ENCODE results near the gene MAGEB2.
"Not testable (repeated sequence)": the region's sequence is repeated elsewhere in the genome, so short reads cannot be mapped to it uniquely, and the experiment has no call there.

Gene MAGEB2

DNA sequence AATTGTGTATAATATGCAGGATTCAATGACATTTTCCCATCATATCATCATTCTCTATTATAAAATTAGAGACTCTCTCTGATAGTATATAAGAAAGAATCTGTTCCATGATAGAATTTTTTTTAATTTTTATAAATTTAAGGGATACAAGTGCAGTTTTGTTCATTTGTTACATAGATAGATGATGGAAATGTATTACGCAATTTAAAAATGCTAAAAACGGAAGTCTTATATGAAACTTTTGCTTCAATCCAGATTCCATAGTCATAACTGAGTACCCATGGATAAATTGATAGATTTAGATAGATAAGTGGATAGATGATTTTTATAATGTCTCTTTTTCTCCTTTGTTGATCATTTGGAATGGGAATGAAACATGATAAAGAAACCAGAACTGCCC is 24.9 kb upstream of the MAGEB2 start:
- H3K27me3 ChIP-seq (ENCODE audit: low read depth, low read length), result no peaks in the 10 kb centered on the region
- no peaks in the 10 kb centered on the region for H3K79me2 ChIP-seq (ENCODE audit: low read length)
- H3K36me3 ChIP-seq (replicated peaks; ENCODE audit: low read depth, low read length), result no peaks in the 10 kb centered on the region
- H3K4me3 ChIP-seq (ENCODE audit: low read length), result no peak overlapping the region
- no peak overlapping the region for H2AFZ ChIP-seq (ENCODE audit: low read depth, low read length)
- H3K4me2 ChIP-seq (ENCODE audit: low read length), result no peak overlapping the region
- no peaks in the 10 kb centered on the region for H4K20me1 ChIP-seq (ENCODE audit: insufficient read depth, low read length)
- H3K9ac ChIP-seq (ENCODE audit: low read length), result no peak overlapping the region
- H3K4me1 ChIP-seq (ENCODE audit: low read length), result no peaks in the 10 kb centered on the region
- TF ChIP-seq EZH2phosphoT487 (IDR thresholded peaks at IDR 0.05; ENCODE audit: low read depth), result no peak
- TF ChIP-seq, protein P1, sequence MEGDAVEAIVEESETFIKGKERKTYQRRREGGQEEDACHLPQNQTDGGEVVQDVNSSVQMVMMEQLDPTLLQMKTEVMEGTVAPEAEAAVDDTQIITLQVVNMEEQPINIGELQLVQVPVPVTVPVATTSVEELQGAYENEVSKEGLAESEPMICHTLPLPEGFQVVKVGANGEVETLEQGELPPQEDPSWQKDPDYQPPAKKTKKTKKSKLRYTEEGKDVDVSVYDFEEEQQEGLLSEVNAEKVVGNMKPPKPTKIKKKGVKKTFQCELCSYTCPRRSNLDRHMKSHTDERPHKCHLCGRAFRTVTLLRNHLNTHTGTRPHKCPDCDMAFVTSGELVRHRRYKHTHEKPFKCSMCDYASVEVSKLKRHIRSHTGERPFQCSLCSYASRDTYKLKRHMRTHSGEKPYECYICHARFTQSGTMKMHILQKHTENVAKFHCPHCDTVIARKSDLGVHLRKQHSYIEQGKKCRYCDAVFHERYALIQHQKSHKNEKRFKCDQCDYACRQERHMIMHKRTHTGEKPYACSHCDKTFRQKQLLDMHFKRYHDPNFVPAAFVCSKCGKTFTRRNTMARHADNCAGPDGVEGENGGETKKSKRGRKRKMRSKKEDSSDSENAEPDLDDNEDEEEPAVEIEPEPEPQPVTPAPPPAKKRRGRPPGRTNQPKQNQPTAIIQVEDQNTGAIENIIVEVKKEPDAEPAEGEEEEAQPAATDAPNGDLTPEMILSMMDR (IDR thresholded peaks at IDR 0.05; ENCODE audit: low read depth, low read length), result no peak
- no peak overlapping the region for H3K27ac ChIP-seq (ENCODE audit: low read length)
- no peaks in the 10 kb centered on the region for H3K9me3 ChIP-seq (ENCODE audit: insufficient read depth, low read length)

DNA sequence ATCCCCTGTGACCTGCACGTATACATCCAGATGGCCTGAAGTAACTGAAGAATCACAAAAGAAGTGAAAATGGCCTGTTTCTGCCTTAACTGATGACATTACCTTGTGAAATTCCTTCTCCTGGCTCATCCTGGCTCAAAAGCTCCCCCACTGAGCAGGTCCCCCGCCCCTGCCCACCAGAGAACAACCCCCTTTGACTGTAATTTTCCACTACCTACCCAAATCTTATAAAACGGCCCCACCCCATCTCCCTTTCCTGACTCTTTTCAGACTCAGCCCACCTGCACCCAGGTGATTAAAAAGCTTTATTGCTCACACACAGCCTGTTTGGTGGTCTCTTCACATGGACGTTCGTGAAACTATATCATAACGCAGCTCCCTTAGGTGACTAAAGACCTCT is 21.5 kb upstream of the MAGEB2 start:
- not testable (repeated sequence) for H3K9me3 ChIP-seq (ENCODE audit: insufficient read depth, low read length); H3K9ac ChIP-seq (ENCODE audit: low read length); H3K4me2 ChIP-seq (ENCODE audit: low read length); H4K20me1 ChIP-seq (ENCODE audit: insufficient read depth, low read length); H2AFZ ChIP-seq (ENCODE audit: low read depth, low read length); H3K27me3 ChIP-seq (ENCODE audit: low read depth, low read length); H3K4me3 ChIP-seq (ENCODE audit: low read length); H3K4me1 ChIP-seq (ENCODE audit: low read length); H3K36me3 ChIP-seq (replicated peaks; ENCODE audit: low read depth, low read length); H3K27ac ChIP-seq (ENCODE audit: low read length); H3K79me2 ChIP-seq (ENCODE audit: low read length)

DNA sequence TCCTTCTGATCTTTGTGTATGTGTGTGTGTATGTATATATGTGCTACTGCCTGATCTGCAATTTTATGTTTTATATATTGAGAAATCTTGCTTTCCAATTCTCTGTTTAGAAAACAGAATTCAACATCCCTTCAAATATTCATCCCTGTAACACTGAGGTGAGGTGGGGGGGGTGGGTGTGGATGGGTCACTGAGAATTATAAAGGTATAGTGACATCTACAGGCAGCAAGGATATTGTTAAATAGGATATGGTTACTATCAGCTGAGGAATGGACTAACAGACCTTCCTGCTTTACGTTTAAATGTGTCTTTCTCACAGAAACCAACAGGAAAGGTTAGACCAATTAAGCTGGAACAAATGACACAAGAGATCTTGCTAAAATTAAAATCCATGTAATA is 19.0 kb upstream of the MAGEB2 start:
- Histone ChIP-seq H3K36me3 (replicated peaks; ENCODE audit: low read depth, low read length) (no peaks in the 10 kb centered on the region), H3K4me2 (ENCODE audit: low read length) (peak overlapping the region; percentile 36; the same call in 1 of the 2 replicates), H2AFZ (ENCODE audit: low read depth, low read length) (no peak overlapping the region), H3K27me3 (ENCODE audit: low read depth, low read length) (no peaks in the 10 kb centered on the region), H3K79me2 (ENCODE audit: low read length) (no peaks in the 10 kb centered on the region), H3K27ac (ENCODE audit: low read length) (no peak overlapping the region), H3K9ac (ENCODE audit: low read length) (no peak overlapping the region), H3K4me3 (ENCODE audit: low read length) (no peak overlapping the region), H3K4me1 (ENCODE audit: low read length) (no peaks in the 10 kb centered on the region), H4K20me1 (ENCODE audit: insufficient read depth, low read length) (no peaks in the 10 kb centered on the region), H3K9me3 (ENCODE audit: insufficient read depth, low read length) (no peaks in the 10 kb centered on the region)
- TF ChIP-seq EZH2phosphoT487 (IDR thresholded peaks at IDR 0.05; ENCODE audit: low read depth), result no peak
- TF ChIP-seq, protein P1 (IDR thresholded peaks at IDR 0.05; ENCODE audit: low read depth, low read length), result peak; percentile 44

DNA sequence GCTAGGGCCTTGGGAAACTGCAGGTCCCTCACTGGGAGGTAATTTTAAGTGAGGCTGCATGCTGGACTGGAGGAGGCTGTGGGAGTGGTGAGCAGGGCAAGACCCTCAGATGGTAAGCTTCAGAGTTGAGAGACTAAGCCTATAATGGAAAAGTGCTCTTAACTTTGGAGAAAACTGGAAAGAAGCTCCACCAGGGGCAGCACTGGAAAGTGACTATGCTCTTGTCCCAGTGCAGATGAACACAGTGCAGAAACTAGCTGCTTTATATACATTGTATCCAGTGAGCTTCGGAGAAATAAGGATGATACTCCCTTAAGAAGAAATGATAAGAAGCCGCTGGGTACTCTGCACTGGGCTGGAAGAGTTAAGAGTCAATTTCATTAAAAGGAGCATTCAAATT is 3.2 kb upstream of the MAGEB2 start:
- H3K4me2 ChIP-seq (ENCODE audit: low read length), result no peak overlapping the region
- no peak for TF ChIP-seq EZH2phosphoT487 (IDR thresholded peaks at IDR 0.05; ENCODE audit: low read depth)
- TF ChIP-seq, protein P1 (IDR thresholded peaks at IDR 0.05; ENCODE audit: low read depth, low read length), result no peak
- H3K9ac ChIP-seq (ENCODE audit: low read length), result no peak overlapping the region
- no peak overlapping the region for H3K27ac ChIP-seq (ENCODE audit: low read length)
- no peaks in the 10 kb centered on the region for H3K36me3 ChIP-seq (replicated peaks; ENCODE audit: low read depth, low read length)
- H3K27me3 ChIP-seq (ENCODE audit: low read depth, low read length), result no peaks in the 10 kb centered on the region
- H3K9me3 ChIP-seq (ENCODE audit: insufficient read depth, low read length), result no peaks in the 10 kb centered on the region
- no peak overlapping the region for H2AFZ ChIP-seq (ENCODE audit: low read depth, low read length)
- no peak overlapping the region for H3K4me3 ChIP-seq (ENCODE audit: low read length)
- H3K79me2 ChIP-seq (ENCODE audit: low read length), result no peaks in the 10 kb centered on the region
- no peaks in the 10 kb centered on the region for H4K20me1 ChIP-seq (ENCODE audit: insufficient read depth, low read length)
- H3K4me1 ChIP-seq (ENCODE audit: low read length), result peaks cover 7% of the 10 kb centered on the region; the same call in 1 of the 2 replicates

DNA sequence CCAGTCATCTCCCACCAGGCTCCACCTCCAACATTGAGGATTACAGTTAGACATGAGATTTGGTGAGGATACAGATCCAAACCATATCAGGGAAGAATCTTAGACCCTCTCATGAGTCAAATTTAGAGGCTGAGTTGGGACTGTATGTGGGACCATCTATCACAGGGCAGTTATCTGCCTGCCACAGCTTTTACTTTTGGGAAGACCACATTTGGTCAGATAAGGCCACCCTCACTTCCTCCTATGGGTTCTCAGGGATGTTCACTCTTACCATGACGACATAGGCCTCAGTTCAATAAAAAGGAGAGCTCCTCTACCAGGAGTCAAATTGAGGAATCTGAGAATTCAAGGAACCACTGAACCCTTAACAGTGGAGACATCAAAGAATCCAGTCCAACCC is 2.1 kb downstream of the MAGEB2 start:
- no peak overlapping the region for H3K9ac ChIP-seq (ENCODE audit: low read length)
- no peak overlapping the region for H3K4me2 ChIP-seq (ENCODE audit: low read length)
- no peak overlapping the region for H3K27ac ChIP-seq (ENCODE audit: low read length)

More for the DNA sequence above, 2.1 kb downstream of the MAGEB2 start:
- Histone ChIP-seq H4K20me1 (ENCODE audit: insufficient read depth, low read length) (no peaks in the 10 kb centered on the region), H3K4me3 (ENCODE audit: low read length) (no peak overlapping the region), H2AFZ (ENCODE audit: low read depth, low read length) (no peak overlapping the region), H3K9me3 (ENCODE audit: insufficient read depth, low read length) (no peaks in the 10 kb centered on the region), H3K79me2 (ENCODE audit: low read length) (no peaks in the 10 kb centered on the region), H3K36me3 (replicated peaks; ENCODE audit: low read depth, low read length) (no peaks in the 10 kb centered on the region), H3K27me3 (ENCODE audit: low read depth, low read length) (no peaks in the 10 kb centered on the region), H3K4me1 (ENCODE audit: low read length) (no peaks in the 10 kb centered on the region)
- TF ChIP-seq, protein P1 (IDR thresholded peaks at IDR 0.05; ENCODE audit: low read depth, low read length), result no peak
- TF ChIP-seq EZH2phosphoT487 (IDR thresholded peaks at IDR 0.05; ENCODE audit: low read depth), result no peak

Measured in OCI-LY3 (cell line).